Islet precursor cell (in vitro differentiated cells): ENCODE results near the gene ALDOC.
"Not testable (repeated sequence)": the region's sequence is repeated elsewhere in the genome, so short reads cannot be mapped to it uniquely, and the experiment has no call there.

Source experiments
- DNase-seq: peaks from one replicate; pipeline ENCODE4 v3.0.0-alpha.2; 2018

The ALDOC gene

GRCh38 chr17:28580959-28581358 lies 4.3 kb upstream of the ALDOC start:
- DNase-seq = no peak

GRCh38 chr17:28579526-28579925 lies 2.8 kb upstream of the ALDOC start:
- DNase-seq = no peak

GRCh38 chr17:28578246-28579195 lies 1.8 kb upstream of the ALDOC start:
- DNase-seq = no peak

- DNase-seq = no peak
Observed at GRCh38 chr17:28577466-28577824, 750 bp upstream of the ALDOC start.

GRCh38 chr17:28576016-28576415 lies 679 bp downstream of the ALDOC start:
- not testable (repeated sequence) for DNase-seq

GRCh38 chr17:28575126-28575795 lies 1.4 kb downstream of the ALDOC start:
- peak; percentile 66 for DNase-seq

- no peak for DNase-seq
Observed at GRCh38 chr17:28574526-28574925, 2.2 kb downstream of the ALDOC start.

- no peak for DNase-seq
Observed at GRCh38 chr17:28573966-28574480, 2.7 kb downstream of the ALDOC start.

- DNase-seq = no peak
Observed at GRCh38 chr17:28573521-28573920, 3.2 kb downstream of the ALDOC start.

GRCh38 chr17:28573040-28573380 lies 3.7 kb downstream of the ALDOC start:
- no peak for DNase-seq

GRCh38 chr17:28572259-28573039 lies 4.2 kb downstream of the ALDOC start:
- DNase-seq = peak; percentile 57

GRCh38 chr17:28571361-28572122 lies 5.2 kb downstream of the ALDOC start, which contains the start of gene PIGS:
Gene PIGS (minus strand): TSS chr17:28571524. CDS start chr17:28571496, 28 bp downstream.
- DNase-seq = peak; percentile 99

- DNase-seq = peak; percentile 86
Observed at GRCh38 chr17:28570716-28571360, 5.9 kb downstream of the ALDOC start.

GRCh38 chr17:28569446-28569845 lies 7.2 kb downstream of the ALDOC start:
- DNase-seq = no peak

GRCh38 chr17:28567604-28568003 lies 9.1 kb downstream of the ALDOC start:
- no peak for DNase-seq

- DNase-seq = peak; percentile 92
Observed at GRCh38 chr17:28563475-28563874, 13.2 kb downstream of the ALDOC start.

- DNase-seq = no peak
Observed at GRCh38 chr17:28555022-28555421, 21.7 kb downstream of the ALDOC start.

- DNase-seq = no peak
Observed at GRCh38 chr17:28554565-28554964, 22.1 kb downstream of the ALDOC start.

- DNase-seq = no peak
Observed at GRCh38 chr17:28553000-28553505, 23.6 kb downstream of the ALDOC start.

GRCh38 chr17:28552176-28552999 lies 24.3 kb downstream of the ALDOC start, which contains the start of gene UNC119:
Gene UNC119 (minus strand): TSS chr17:28552624. CDS start chr17:28552557, 67 bp downstream.
- peak; percentile 93 for DNase-seq
